Fibroblast of the aortic adventitia (primary cell): ENCODE results near the gene CRACR2A. TPM values are rescaled to one million over a fixed set of nuclear protein-coding genes. Genes with fewer than 3 reads are reported as not detected.
A peak's percentile ranks its signal among the peaks of the same experiment; 100 is the strongest.

Source experiments
- DNase-seq: peaks from one replicate; pipeline ENCODE4 v3.0.0-alpha.2; 2010; ENCODE audit warnings: low read depth
- H3K4me3 ChIP-seq: 2 replicates; pipeline ENCODE4 v1.5.1; 2011; ENCODE audit warnings: low read depth, mild to moderate bottlenecking, control low read depth, low read length, moderate library complexity
- total RNA-seq: library from RNA; depleted of rRNA; stranded (reverse); fragments of >200 nt; gene quantifications from 2 replicates; pipeline ENCODE4 v1.2.3, GENCODE V29; 2012; ENCODE audit warnings: low replicate concordance
- TF ChIP-seq, protein P1 (sequence below): IDR thresholded peaks from 2 replicates; pipeline ENCODE4 v1.5.1; 2011; ENCODE audit warnings: mild to moderate bottlenecking, low read length, control low read depth, inconsistent platforms; ENCODE audit not compliant: insufficient read depth

Gene CRACR2A, protein sequence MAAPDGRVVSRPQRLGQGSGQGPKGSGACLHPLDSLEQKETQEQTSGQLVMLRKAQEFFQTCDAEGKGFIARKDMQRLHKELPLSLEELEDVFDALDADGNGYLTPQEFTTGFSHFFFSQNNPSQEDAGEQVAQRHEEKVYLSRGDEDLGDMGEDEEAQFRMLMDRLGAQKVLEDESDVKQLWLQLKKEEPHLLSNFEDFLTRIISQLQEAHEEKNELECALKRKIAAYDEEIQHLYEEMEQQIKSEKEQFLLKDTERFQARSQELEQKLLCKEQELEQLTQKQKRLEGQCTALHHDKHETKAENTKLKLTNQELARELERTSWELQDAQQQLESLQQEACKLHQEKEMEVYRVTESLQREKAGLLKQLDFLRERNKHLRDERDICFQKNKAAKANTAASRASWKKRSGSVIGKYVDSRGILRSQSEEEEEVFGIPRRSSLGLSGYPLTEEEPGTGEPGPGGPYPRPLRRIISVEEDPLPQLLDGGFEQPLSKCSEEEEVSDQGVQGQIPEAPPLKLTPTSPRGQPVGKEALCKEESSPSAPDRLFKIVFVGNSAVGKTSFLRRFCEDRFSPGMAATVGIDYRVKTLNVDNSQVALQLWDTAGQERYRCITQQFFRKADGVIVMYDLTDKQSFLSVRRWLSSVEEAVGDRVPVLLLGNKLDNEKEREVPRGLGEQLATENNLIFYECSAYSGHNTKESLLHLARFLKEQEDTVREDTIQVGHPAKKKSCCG
- total RNA-seq = 4.8 and 16.8 TPM in 2 replicates

DNA sequence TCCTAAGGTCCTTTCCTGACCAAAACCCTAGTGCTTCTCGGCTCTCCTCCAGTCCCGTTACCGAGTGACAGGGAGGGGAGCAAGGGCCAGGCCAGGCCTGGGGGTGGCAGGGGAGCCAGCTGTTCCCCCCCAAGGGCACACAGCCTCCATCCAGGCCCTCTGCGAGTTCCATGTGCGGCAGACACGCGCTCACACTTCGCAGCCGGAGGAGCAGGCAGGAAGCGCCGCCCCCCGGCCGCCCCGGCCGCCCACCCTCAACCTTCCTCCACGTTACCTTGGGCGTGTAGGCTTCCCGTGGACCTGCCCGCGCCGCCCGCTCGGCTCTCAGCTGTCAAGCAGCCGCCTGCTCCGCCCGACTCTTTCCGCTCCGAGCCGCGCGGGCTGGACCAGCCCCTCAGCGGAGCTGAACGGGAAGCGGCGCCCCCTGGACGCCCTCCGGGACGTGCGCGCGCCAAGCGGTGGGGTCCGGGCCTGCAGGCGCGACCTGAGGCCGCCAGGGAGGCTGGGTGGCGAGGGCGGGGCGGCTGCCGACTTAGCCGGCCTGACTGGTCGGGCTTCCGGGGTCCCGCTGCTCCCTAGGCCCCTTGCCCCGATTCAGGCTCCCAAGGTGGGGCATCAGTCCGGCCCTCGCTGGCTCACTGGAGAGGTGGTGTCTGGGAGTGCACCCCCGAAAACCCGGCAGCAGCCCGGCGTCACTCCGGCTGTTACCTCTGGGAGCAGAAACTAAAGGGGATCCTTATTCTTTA lies at the start of gene CRACR2A:
Gene CRACR2A (minus strand): TSS at position 369 of the 746 bp plus-strand sequence. CDS start 56,110 bp downstream, outside the sequence.
- H3K4me3 ChIP-seq = peak within 1 kb of the TSS; percentile 64
- TF ChIP-seq, protein P1, sequence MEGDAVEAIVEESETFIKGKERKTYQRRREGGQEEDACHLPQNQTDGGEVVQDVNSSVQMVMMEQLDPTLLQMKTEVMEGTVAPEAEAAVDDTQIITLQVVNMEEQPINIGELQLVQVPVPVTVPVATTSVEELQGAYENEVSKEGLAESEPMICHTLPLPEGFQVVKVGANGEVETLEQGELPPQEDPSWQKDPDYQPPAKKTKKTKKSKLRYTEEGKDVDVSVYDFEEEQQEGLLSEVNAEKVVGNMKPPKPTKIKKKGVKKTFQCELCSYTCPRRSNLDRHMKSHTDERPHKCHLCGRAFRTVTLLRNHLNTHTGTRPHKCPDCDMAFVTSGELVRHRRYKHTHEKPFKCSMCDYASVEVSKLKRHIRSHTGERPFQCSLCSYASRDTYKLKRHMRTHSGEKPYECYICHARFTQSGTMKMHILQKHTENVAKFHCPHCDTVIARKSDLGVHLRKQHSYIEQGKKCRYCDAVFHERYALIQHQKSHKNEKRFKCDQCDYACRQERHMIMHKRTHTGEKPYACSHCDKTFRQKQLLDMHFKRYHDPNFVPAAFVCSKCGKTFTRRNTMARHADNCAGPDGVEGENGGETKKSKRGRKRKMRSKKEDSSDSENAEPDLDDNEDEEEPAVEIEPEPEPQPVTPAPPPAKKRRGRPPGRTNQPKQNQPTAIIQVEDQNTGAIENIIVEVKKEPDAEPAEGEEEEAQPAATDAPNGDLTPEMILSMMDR = peak; percentile 51
- peak; percentile 55 for DNase-seq

DNA sequence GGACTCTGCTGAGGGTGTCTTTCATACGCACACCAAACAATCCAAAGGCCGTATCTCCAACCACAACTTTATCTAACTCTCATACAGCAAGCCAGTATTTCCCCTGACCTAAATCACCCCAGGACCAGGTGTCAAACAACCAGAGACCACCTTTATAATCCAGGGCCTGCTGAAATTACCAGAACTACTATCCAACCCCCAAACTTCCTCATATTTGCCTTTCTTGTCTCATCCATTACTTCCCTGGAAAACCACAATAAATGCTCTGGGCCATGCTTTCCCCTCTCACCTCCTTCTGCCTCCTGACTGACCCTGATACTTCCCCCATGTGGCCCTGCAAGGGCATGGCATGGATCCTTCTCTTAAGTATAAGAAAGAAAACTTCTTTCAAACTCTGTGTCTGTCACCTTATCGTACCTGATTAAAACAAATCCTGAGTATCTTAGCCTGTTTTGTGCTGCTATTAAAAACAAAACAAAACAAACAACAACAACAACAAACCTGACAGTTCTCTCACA lies 44.7 kb upstream of the CRACR2A start:
- DNase-seq = no peak
- TF ChIP-seq, protein P1 = no peak
- no peak overlapping the region for H3K4me3 ChIP-seq

DNA sequence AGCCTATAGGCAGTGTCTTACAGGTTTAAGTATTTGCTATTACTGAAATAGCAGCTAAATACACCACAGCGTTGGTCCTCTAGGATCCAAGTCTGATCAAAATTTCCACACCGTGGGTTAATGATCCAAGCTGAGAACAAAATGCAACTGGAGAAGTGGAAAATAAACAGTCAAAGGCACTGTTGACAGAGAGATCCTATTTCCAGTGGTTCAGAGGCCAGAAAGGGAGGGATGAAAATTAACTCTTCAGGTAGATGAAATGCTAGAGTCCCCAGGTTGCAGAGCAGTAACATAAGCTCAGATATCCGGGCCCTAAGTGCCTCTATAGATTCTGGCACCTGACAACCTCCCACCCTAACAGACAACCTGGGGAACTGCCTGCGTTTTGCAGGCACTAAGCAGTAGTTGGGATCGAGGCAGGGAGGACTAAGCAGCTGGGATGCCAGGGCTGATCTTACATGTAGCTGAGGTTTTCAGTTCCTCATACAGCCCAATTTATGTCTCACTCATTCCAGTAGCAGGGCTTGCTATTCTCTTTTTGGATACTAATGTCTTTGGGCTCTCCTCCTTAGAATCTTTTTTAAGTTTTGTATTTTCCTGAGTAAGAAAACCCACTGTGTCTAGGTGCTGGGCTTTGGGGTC lies 42.7 kb upstream of the CRACR2A start:
- TF ChIP-seq, protein P1 = no peak
- DNase-seq = no peak
- H3K4me3 ChIP-seq = no peak overlapping the region

DNA sequence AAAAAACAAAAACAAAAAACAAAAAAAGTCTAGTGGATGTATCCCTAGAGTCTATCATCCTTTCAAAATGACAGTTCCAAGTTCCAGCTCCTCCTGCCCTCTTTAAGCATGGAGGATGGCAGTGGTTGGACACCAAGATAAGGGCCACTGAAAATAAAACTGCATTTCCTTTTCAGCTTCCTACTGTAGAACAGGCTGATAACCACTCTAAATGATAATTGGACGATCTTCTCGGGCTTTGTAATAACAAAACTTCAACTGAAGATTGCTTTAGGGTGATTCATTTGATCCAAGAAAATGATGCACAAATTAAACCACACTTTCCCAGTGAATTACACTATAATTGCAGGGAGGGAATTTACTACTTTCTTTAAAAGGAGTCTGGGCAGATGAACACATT lies 42.2 kb upstream of the CRACR2A start:
- H3K4me3 ChIP-seq = no peak overlapping the region
- TF ChIP-seq, protein P1 = no peak
- DNase-seq = no peak

DNA sequence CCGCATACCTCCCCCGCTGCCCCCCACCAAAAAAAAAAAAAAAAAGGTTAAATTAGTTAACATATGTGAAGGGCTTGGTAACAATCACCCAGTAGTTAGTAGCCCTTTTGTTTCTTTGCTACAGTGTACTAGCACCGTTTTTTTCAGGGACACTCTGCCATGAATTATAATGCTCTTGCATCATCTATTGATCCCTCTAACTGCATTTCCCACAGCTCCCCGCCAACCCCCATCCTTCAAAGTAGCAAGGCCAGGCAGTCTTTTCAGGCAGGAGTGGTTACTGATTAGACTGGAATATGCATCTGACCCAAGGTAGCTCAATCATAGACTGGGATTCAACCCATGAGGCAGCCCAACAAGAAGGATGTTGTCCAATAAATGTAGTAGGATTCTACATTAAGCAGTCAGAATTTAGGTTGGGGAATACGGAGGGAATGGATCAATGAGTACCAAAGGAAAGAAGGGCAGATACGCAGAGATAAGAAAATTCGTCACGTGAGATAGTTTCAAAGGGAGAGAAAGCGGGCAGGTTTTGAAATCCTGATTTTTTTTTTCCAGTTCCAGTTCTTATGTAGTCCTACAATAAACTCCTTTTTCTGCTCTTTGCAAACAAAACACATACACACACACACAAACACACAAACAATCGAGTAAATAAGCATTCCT lies 39.8 kb upstream of the CRACR2A start:
- DNase-seq = no peak
- TF ChIP-seq, protein P1 = no peak
- no peak overlapping the region for H3K4me3 ChIP-seq
